ENCODE measurements around the gene SRPK2. TPM values are rescaled to one million over a fixed set of nuclear protein-coding genes. Genes with fewer than 3 reads are reported as not detected.
A peak's percentile ranks its signal among the peaks of the same experiment; 100 is the strongest.

SRPK2 gene
- total RNA-seq, 1 experiment from 2014 or later, result 40.3 TPM

GRCh38 chr7:105136221-105136620, 252.5 kb downstream of the SRPK2 start:
- Histone ChIP-seq H3K27ac (no peak overlapping the region), H3K27me3 (replicated peaks) (no peaks in the 10 kb centered on the region), H3K4me1 (replicated peaks) (peaks cover 7% of the 10 kb centered on the region), H3K9me3 (replicated peaks) (no peaks in the 10 kb centered on the region), H3K36me3 (peaks cover 14% of the 10 kb centered on the region), H3K4me3 (no peak overlapping the region)
- DNase-seq (ENCODE audit: low read depth in 1 of 2, low spot score in 2 of 2), result peak in 1 of 2 experiments; percentile 18

- Histone ChIP-seq H3K27me3 (replicated peaks) (no peaks in the 10 kb centered on the region), H3K27ac (no peak overlapping the region), H3K4me1 (replicated peaks) (peaks cover 7% of the 10 kb centered on the region), H3K36me3 (peaks cover 14% of the 10 kb centered on the region), H3K4me3 (no peak overlapping the region), H3K9me3 (replicated peaks) (no peaks in the 10 kb centered on the region)
- DNase-seq (ENCODE audit: low read depth in 1 of 2, low spot score in 2 of 2), result no peak
These were observed 254.6 kb downstream of the SRPK2 start for GRCh38 chr7:105133986-105134655.

- no peaks in the 10 kb centered on the region for H3K27me3 ChIP-seq (replicated peaks)
These were observed 255.4 kb downstream of the SRPK2 start for GRCh38 chr7:105133358-105133757.

GRCh38 chr7:105132835-105133234, 255.9 kb downstream of the SRPK2 start:
- no peak for DNase-seq (ENCODE audit: low read depth in 1 of 2, low spot score in 2 of 2)
- H3K4me3 ChIP-seq, result no peak overlapping the region
- H3K27me3 ChIP-seq (replicated peaks), result no peaks in the 10 kb centered on the region
- no peaks in the 10 kb centered on the region for H3K9me3 ChIP-seq (replicated peaks)
- H3K4me1 ChIP-seq (replicated peaks), result peaks cover 7% of the 10 kb centered on the region
- H3K27ac ChIP-seq, result no peak overlapping the region
- peaks cover 14% of the 10 kb centered on the region for H3K36me3 ChIP-seq

More at GRCh38 chr7:105133358-105133757, 255.4 kb downstream of the SRPK2 start:
- Histone ChIP-seq H3K9me3 (replicated peaks) (no peaks in the 10 kb centered on the region), H3K27ac (no peak overlapping the region), H3K36me3 (peaks cover 14% of the 10 kb centered on the region), H3K4me1 (replicated peaks) (peaks cover 7% of the 10 kb centered on the region), H3K4me3 (no peak overlapping the region)
- DNase-seq (ENCODE audit: low read depth in 1 of 2, low spot score in 2 of 2), result no peak

GRCh38 chr7:105132335-105132734, 256.4 kb downstream of the SRPK2 start:
- Histone ChIP-seq H3K4me1 (replicated peaks) (peaks cover 7% of the 10 kb centered on the region), H3K27me3 (replicated peaks) (no peaks in the 10 kb centered on the region), H3K36me3 (peaks cover 14% of the 10 kb centered on the region), H3K4me3 (no peak overlapping the region), H3K27ac (no peak overlapping the region), H3K9me3 (replicated peaks) (no peaks in the 10 kb centered on the region)
- DNase-seq (ENCODE audit: low read depth in 1 of 2, low spot score in 2 of 2), result no peak

GRCh38 chr7:105131890-105132289, 256.8 kb downstream of the SRPK2 start:
- no peak for DNase-seq (ENCODE audit: low read depth in 1 of 2, low spot score in 2 of 2)
- Histone ChIP-seq H3K36me3 (peaks cover 14% of the 10 kb centered on the region), H3K4me3 (no peak overlapping the region), H3K9me3 (replicated peaks) (no peaks in the 10 kb centered on the region), H3K27ac (no peak overlapping the region), H3K27me3 (replicated peaks) (no peaks in the 10 kb centered on the region), H3K4me1 (replicated peaks) (peaks cover 7% of the 10 kb centered on the region)

GRCh38 chr7:105131033-105131656, 257.6 kb downstream of the SRPK2 start:
- peaks cover 14% of the 10 kb centered on the region for H3K36me3 ChIP-seq

GRCh38 chr7:105130580-105130979, 258.1 kb downstream of the SRPK2 start:
- no peak for DNase-seq (ENCODE audit: low read depth in 1 of 2, low spot score in 2 of 2)
- H3K4me3 ChIP-seq, result no peak overlapping the region
- H3K4me1 ChIP-seq (replicated peaks), result no peaks in the 10 kb centered on the region
- no peaks in the 10 kb centered on the region for H3K9me3 ChIP-seq (replicated peaks)
- no peak overlapping the region for H3K27ac ChIP-seq
- peaks cover 18% of the 10 kb centered on the region for H3K36me3 ChIP-seq
- no peaks in the 10 kb centered on the region for H3K27me3 ChIP-seq (replicated peaks)

More at GRCh38 chr7:105131033-105131656, 257.6 kb downstream of the SRPK2 start:
- H3K9me3 ChIP-seq (replicated peaks), result no peaks in the 10 kb centered on the region
- no peak overlapping the region for H3K27ac ChIP-seq
- no peaks in the 10 kb centered on the region for H3K27me3 ChIP-seq (replicated peaks)
- DNase-seq (ENCODE audit: low read depth in 1 of 2, low spot score in 2 of 2), result no peak
- peaks cover 3% of the 10 kb centered on the region for H3K4me1 ChIP-seq (replicated peaks)
- H3K4me3 ChIP-seq, result no peak overlapping the region

- no peak for DNase-seq (ENCODE audit: low read depth in 1 of 2, low spot score in 2 of 2)
- H3K9me3 ChIP-seq (replicated peaks), result no peaks in the 10 kb centered on the region
These were observed 258.7 kb downstream of the SRPK2 start for GRCh38 chr7:105130048-105130447.

GRCh38 chr7:105127179-105127578, 261.5 kb downstream of the SRPK2 start:
- DNase-seq (ENCODE audit: low read depth in 1 of 2, low spot score in 2 of 2), result no peak
- peaks cover 15% of the 10 kb centered on the region for H3K36me3 ChIP-seq
- no peaks in the 10 kb centered on the region for H3K4me1 ChIP-seq (replicated peaks)
- H3K27me3 ChIP-seq (replicated peaks), result no peaks in the 10 kb centered on the region
- H3K9me3 ChIP-seq (replicated peaks), result no peaks in the 10 kb centered on the region
- H3K27ac ChIP-seq, result no peak overlapping the region
- no peak overlapping the region for H3K4me3 ChIP-seq

More at GRCh38 chr7:105130048-105130447, 258.7 kb downstream of the SRPK2 start:
- no peak overlapping the region for H3K27ac ChIP-seq
- no peaks in the 10 kb centered on the region for H3K27me3 ChIP-seq (replicated peaks)
- H3K36me3 ChIP-seq, result peaks cover 23% of the 10 kb centered on the region
- no peak overlapping the region for H3K4me3 ChIP-seq
- no peaks in the 10 kb centered on the region for H3K4me1 ChIP-seq (replicated peaks)

GRCh38 chr7:105126436-105126975, 262.2 kb downstream of the SRPK2 start:
- Histone ChIP-seq H3K9me3 (replicated peaks) (no peaks in the 10 kb centered on the region), H3K36me3 (peaks cover 16% of the 10 kb centered on the region), H3K27ac (no peak overlapping the region), H3K4me1 (replicated peaks) (no peaks in the 10 kb centered on the region), H3K4me3 (no peak overlapping the region), H3K27me3 (replicated peaks) (no peaks in the 10 kb centered on the region)
- no peak for DNase-seq (ENCODE audit: low read depth in 1 of 2, low spot score in 2 of 2)

GRCh38 chr7:105125745-105126144, 263.0 kb downstream of the SRPK2 start:
- H3K9me3 ChIP-seq (replicated peaks), result no peaks in the 10 kb centered on the region
- no peak for DNase-seq (ENCODE audit: low read depth in 1 of 2, low spot score in 2 of 2)
- no peak overlapping the region for H3K4me3 ChIP-seq
- no peaks in the 10 kb centered on the region for H3K27me3 ChIP-seq (replicated peaks)
- no peak overlapping the region for H3K27ac ChIP-seq
- H3K36me3 ChIP-seq, result peaks cover 18% of the 10 kb centered on the region
- no peaks in the 10 kb centered on the region for H3K4me1 ChIP-seq (replicated peaks)

- Histone ChIP-seq H3K4me1 (replicated peaks) (no peaks in the 10 kb centered on the region), H3K36me3 (peaks cover 22% of the 10 kb centered on the region), H3K4me3 (no peak overlapping the region), H3K27me3 (replicated peaks) (no peaks in the 10 kb centered on the region), H3K27ac (no peak overlapping the region), H3K9me3 (replicated peaks) (no peaks in the 10 kb centered on the region)
- DNase-seq (ENCODE audit: low read depth in 1 of 2, low spot score in 2 of 2), result no peak
These were observed 266.1 kb downstream of the SRPK2 start for GRCh38 chr7:105122619-105123018.

All from SJSA1 (cell line).